Right lobe of liver (tissue), 6 donors: Measurements from ENCODE around the gene DUSP18. TPM values are rescaled to one million over a fixed set of nuclear protein-coding genes. Genes with fewer than 3 reads are reported as not detected.
A peak's percentile ranks its signal among the peaks of the same experiment; 100 is the strongest.

Experiments
- ATAC-seq, 4 donors: fragments of 200-7000 bp; cut with Tn5 transposase; one replicate each; pipeline ENCODE4 v1.9.1; 2020; ENCODE audit warnings: mild to moderate bottlenecking in 4 of 4, moderate library complexity in 4 of 4
- DNase-seq, 3 donors: peaks; one replicate each; pipeline ENCODE4 v3.0.0-alpha.2; 2020
- H3K27ac ChIP-seq, 3 donors: fragments of 200-600 bp; one replicate each; pipeline ENCODE4 v1.8.0; 2022
- H3K27me3 ChIP-seq, 2 donors: fragments of 200-600 bp; one replicate each; pipeline ENCODE4 v1.8.0; 2022
- H3K36me3 ChIP-seq, 4 donors: fragments of 200-600 bp; sonication (generic) in 1 of 4; one replicate each; pipeline versions ENCODE4 v1.5.1 to v1.8.0; 2017 to 2022; ENCODE audit warnings: control low read depth in 1 of 4
- H3K4me1 ChIP-seq, 4 donors: fragments of 200-600 bp; sonication (generic) in 1 of 4; one replicate each; pipeline versions ENCODE4 v1.5.1 to v1.8.0; 2017 to 2022; ENCODE audit warnings: control low read depth in 1 of 4
- H3K4me3 ChIP-seq, 3 donors: fragments of 200-600 bp; one replicate each; pipeline ENCODE4 v1.8.0; 2022
- H3K9me3 ChIP-seq, 4 donors: fragments of 200-600 bp; sonication (generic) in 1 of 4; one replicate each; pipeline versions ENCODE4 v1.5.1 to v1.8.0; 2017 to 2022; ENCODE audit warnings: control low read depth in 1 of 4
- POLR2A ChIP-seq: fragments of 450-650 bp; IDR thresholded peaks from one replicate; pipeline ENCODE4 v1.6.1; 2017; ENCODE audit warnings: antibody characterized with exemption, mild to moderate bottlenecking
- WGBS: methylation state at CpG from one replicate; pipeline ENCODE4 v1.1.6; 2018; ENCODE audit warnings: low coverage, low lambda C conversion rate; ENCODE audit not compliant: insufficient coverage; ENCODE audit errors: missing lambda C conversion rate; 5-methylcytosine and 5-hydroxymethylcytosine counted together
- intact Hi-C, 2 donors: fragments of 100-400 bp; cut with DNase I; formaldehyde crosslinking; loops; one replicate each; pipeline versions ENCODE4 v1.11.2 to v1.14.1; 2022
- total RNA-seq, 6 experiments: library from RNA; depleted of rRNA in 2 of 6; stranded (reverse); fragments of >200 nt in 2 of 6; fragmentation: NEBNext Ultra II Directional in 3 of 6; extraction: Animal tissue kit (Norgen Biotek cat#: 25700) in 3 of 6; gene quantifications; one replicate each; pipeline versions ENCODE4 v1.1.0 to v1.2.4, GENCODE V29; 2016 to 2023
- TF ChIP-seq, protein P1 (sequence below), 4 donors: fragments of 200-600 bp in 3 of 4; fragments of 450-650 bp in 1 of 4; IDR thresholded peaks; one replicate each; pipeline versions ENCODE4 v1.5.1 to v1.8.0; 2016 to 2022; ENCODE audit warnings: antibody characterized with exemption in 4 of 4, mild to moderate bottlenecking in 2 of 4
- donor health status: DM: no; HTN: yes; CAD: no.
- donor health status: DM: no; HTN: no; CAD: no.
- donor health status: DM: no; HTN: no; CAD: no.
- donor health status: DM: no; HTN: yes; CAD: no.
- donor health status: DM: no; HTN: yes; CAD: no.

DUSP18 gene
- total RNA-seq, 6 experiments from 2014 or later, result 0.97 to 3.1 (median 2.2) TPM

GRCh38 chr22:30667107-30667493 is 575 bp downstream of the DUSP18 start:
- intact Hi-C loops, result no loop called here
- Histone ChIP-seq H3K27ac (no peak overlapping the region), H3K36me3 (peaks cover 0 to 6% (median 0%) of the 10 kb centered on the region in 4 donors), H3K4me1 (no peaks in the 10 kb centered on the region), H3K9me3 (no peaks in the 10 kb centered on the region), H3K27me3 (no peaks in the 10 kb centered on the region), H3K4me3 (peak overlapping the region; percentile 63 to 83 (median 76))
- 9% methylated on average over 16 of the region's 18 CpGs for WGBS
- ATAC-seq, result no peak
- no peak for DNase-seq
- TF ChIP-seq POLR2A, result no peak
- TF ChIP-seq, protein P1, sequence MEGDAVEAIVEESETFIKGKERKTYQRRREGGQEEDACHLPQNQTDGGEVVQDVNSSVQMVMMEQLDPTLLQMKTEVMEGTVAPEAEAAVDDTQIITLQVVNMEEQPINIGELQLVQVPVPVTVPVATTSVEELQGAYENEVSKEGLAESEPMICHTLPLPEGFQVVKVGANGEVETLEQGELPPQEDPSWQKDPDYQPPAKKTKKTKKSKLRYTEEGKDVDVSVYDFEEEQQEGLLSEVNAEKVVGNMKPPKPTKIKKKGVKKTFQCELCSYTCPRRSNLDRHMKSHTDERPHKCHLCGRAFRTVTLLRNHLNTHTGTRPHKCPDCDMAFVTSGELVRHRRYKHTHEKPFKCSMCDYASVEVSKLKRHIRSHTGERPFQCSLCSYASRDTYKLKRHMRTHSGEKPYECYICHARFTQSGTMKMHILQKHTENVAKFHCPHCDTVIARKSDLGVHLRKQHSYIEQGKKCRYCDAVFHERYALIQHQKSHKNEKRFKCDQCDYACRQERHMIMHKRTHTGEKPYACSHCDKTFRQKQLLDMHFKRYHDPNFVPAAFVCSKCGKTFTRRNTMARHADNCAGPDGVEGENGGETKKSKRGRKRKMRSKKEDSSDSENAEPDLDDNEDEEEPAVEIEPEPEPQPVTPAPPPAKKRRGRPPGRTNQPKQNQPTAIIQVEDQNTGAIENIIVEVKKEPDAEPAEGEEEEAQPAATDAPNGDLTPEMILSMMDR (IDR thresholded peaks at IDR 0.05), result no peak

GRCh38 chr22:30665786-30666185 is 1.9 kb downstream of the DUSP18 start:
- ATAC-seq, result no peak
- no peak overlapping the region for H3K4me3 ChIP-seq

DNA sequence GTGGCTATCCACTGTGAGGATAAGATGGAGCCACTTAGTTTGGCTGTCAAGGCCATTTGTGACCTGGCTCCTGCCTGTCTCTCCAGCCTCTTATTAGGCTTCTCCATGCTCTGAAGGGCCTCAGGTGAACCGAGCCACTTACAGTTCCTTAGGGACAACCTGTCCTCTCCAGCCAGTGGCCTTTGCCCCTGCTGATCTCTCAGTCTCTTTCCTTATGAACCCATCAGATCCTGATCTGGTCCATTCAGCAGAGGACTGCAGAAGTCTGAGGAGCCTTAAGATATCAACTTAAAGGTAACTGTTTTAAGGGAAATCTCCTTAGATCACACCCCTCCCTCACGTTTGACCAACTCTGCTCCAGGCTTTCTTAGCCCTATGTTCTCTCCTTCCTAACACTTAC is 2.4 kb downstream of the DUSP18 start:
- Histone ChIP-seq H3K4me3 (no peak overlapping the region), H3K27me3 (no peaks in the 10 kb centered on the region), H3K9me3 (no peaks in the 10 kb centered on the region), H3K36me3 (peaks cover 0 to 6% (median 0%) of the 10 kb centered on the region in 4 donors), H3K4me1 (no peaks in the 10 kb centered on the region), H3K27ac (no peak overlapping the region)
- ATAC-seq (no peak), DNase-seq (no peak)
- no peak for TF ChIP-seq POLR2A
- TF ChIP-seq, protein P1 (IDR thresholded peaks at IDR 0.05), result no peak
- intact Hi-C loops, result no loop called here
- WGBS, result 88% methylated on average over 2 of the region's 2 CpGs

More at GRCh38 chr22:30665786-30666185, 1.9 kb downstream of the DUSP18 start:
- 85% methylated on average over 3 of the region's 4 CpGs for WGBS
- no peak for TF ChIP-seq POLR2A
- TF ChIP-seq, protein P1 (IDR thresholded peaks at IDR 0.05), result no peak
- no peak for DNase-seq
- H3K27ac ChIP-seq, result no peak overlapping the region
- H3K27me3 ChIP-seq, result no peaks in the 10 kb centered on the region
- intact Hi-C loops, result no loop called here
- H3K36me3 ChIP-seq, result peaks cover 0 to 6% (median 0%) of the 10 kb centered on the region in 4 donors
- no peaks in the 10 kb centered on the region for H3K4me1 ChIP-seq
- H3K9me3 ChIP-seq, result no peaks in the 10 kb centered on the region

- ATAC-seq (no peak), DNase-seq (no peak)
- intact Hi-C loops, result no loop called here
- Histone ChIP-seq H3K36me3 (peaks cover 0 to 6% (median 0%) of the 10 kb centered on the region in 4 donors), H3K4me3 (no peak overlapping the region), H3K9me3 (no peaks in the 10 kb centered on the region), H3K4me1 (no peaks in the 10 kb centered on the region), H3K27ac (no peak overlapping the region), H3K27me3 (no peaks in the 10 kb centered on the region)
- TF ChIP-seq POLR2A, result no peak
- TF ChIP-seq, protein P1 (IDR thresholded peaks at IDR 0.05), result no peak
- WGBS, result 100% methylated on average over 1 of the region's 13 CpGs
These were observed 2.9 kb downstream of the DUSP18 start for GRCh38 chr22:30664798-30665197.

GRCh38 chr22:30662040-30662439 is 5.6 kb downstream of the DUSP18 start:
- Histone ChIP-seq H3K4me3 (no peak overlapping the region), H3K4me1 (no peaks in the 10 kb centered on the region), H3K36me3 (peaks cover 0 to 6% (median 0%) of the 10 kb centered on the region in 4 donors), H3K9me3 (no peaks in the 10 kb centered on the region), H3K27ac (no peak overlapping the region), H3K27me3 (no peaks in the 10 kb centered on the region)
- TF ChIP-seq, protein P1 (IDR thresholded peaks at IDR 0.05), result no peak
- no peak for TF ChIP-seq POLR2A
- intact Hi-C loops, result no loop called here
- ATAC-seq (no peak), DNase-seq (no peak)
- WGBS, result 82% methylated on average over 2 of the region's 4 CpGs
